Amniotic stem cell (primary cell): ENCODE data around the gene TRIM45.
A peak's percentile ranks its signal among the peaks of the same experiment; 100 is the strongest.
"Not testable (repeated sequence)": the region's sequence is repeated elsewhere in the genome, so short reads cannot be mapped to it uniquely, and the experiment has no call there.

Experiments
- DNase-seq: peaks from one replicate; lab custom pipeline; 2025; lab: John Stamatoyannopoulos, UW

Gene TRIM45

GRCh38 chr1:117121589-117122329, at the start of gene TRIM45:
Gene TRIM45 (minus strand): TSS chr1:117121749. CDS start chr1:117121201, 548 bp downstream.
- DNase-seq: peak; percentile 93

- no peak for DNase-seq
Observed at GRCh38 chr1:117169871-117170596, 48.5 kb upstream of the TRIM45 start.

GRCh38 chr1:117167402-117167801, 45.9 kb upstream of the TRIM45 start:
- no peak for DNase-seq

GRCh38 chr1:117166076-117166475, 44.5 kb upstream of the TRIM45 start:
- DNase-seq: peak; percentile 63

GRCh38 chr1:117164209-117164608, 42.7 kb upstream of the TRIM45 start:
- no peak for DNase-seq

- DNase-seq: no peak
Observed at GRCh38 chr1:117162816-117163215, 41.3 kb upstream of the TRIM45 start.

GRCh38 chr1:117161887-117162286, 40.3 kb upstream of the TRIM45 start:
- no peak for DNase-seq

GRCh38 chr1:117151305-117151704, 29.8 kb upstream of the TRIM45 start:
- DNase-seq: not testable (repeated sequence)

GRCh38 chr1:117150316-117150715, 28.8 kb upstream of the TRIM45 start:
- DNase-seq: no peak

- DNase-seq: peak; percentile 81
Observed at GRCh38 chr1:117147856-117148588, 26.5 kb upstream of the TRIM45 start.

- DNase-seq: no peak
Observed at GRCh38 chr1:117147341-117147831, 25.8 kb upstream of the TRIM45 start.

- DNase-seq: peak; percentile 74
Observed at GRCh38 chr1:117146575-117147340, 25.2 kb upstream of the TRIM45 start.

- no peak for DNase-seq
Observed at GRCh38 chr1:117146072-117146471, 24.5 kb upstream of the TRIM45 start.

- DNase-seq: no peak
Observed at GRCh38 chr1:117143871-117144270, 22.3 kb upstream of the TRIM45 start.

GRCh38 chr1:117143172-117143571, 21.6 kb upstream of the TRIM45 start:
- no peak for DNase-seq

GRCh38 chr1:117142200-117142599, 20.7 kb upstream of the TRIM45 start:
- peak; percentile 1 for DNase-seq

- DNase-seq: no peak
Observed at GRCh38 chr1:117138561-117138960, 17.0 kb upstream of the TRIM45 start.

GRCh38 chr1:117138106-117138505, 16.6 kb upstream of the TRIM45 start:
- DNase-seq: no peak

- DNase-seq: no peak
Observed at GRCh38 chr1:117137281-117137855, 15.8 kb upstream of the TRIM45 start.

GRCh38 chr1:117136749-117137148, 15.2 kb upstream of the TRIM45 start:
- DNase-seq: no peak

- no peak for DNase-seq
Observed at GRCh38 chr1:117135329-117135728, 13.8 kb upstream of the TRIM45 start.
